Nephron (organoid): ENCODE results near the gene LRRC4C.

Experiments
- H3K27ac Mint-ChIP-seq, 3 experiments: 2 replicates each; pipeline ENCODE4 v1.8.0; 2020; ENCODE audit warnings: mixed read lengths in 3 of 3, mild to moderate bottlenecking in 2 of 3, moderate library complexity in 1 of 3
- H3K27me3 Mint-ChIP-seq: 2 replicates; pipeline ENCODE4 v1.8.0; 2021; ENCODE audit warnings: low read depth, mild to moderate bottlenecking, moderate library complexity, mixed read lengths
- H3K36me3 Mint-ChIP-seq: 2 replicates; pipeline ENCODE4 v1.8.0; 2020; ENCODE audit warnings: low read depth, mixed read lengths
- H3K4me1 Mint-ChIP-seq: 2 replicates; pipeline ENCODE4 v1.8.0; 2020; ENCODE audit warnings: mixed read lengths
- H3K4me3 Mint-ChIP-seq, 3 experiments: 2 replicates each; pipeline ENCODE4 v1.8.0; 2020; ENCODE audit warnings: mild to moderate bottlenecking in 3 of 3, mixed read lengths in 3 of 3, moderate library complexity in 2 of 3
- H3K9me3 Mint-ChIP-seq: 2 replicates; pipeline ENCODE4 v1.8.0; 2020; ENCODE audit warnings: mixed read lengths
- CTCF ChIP-seq, 3 experiments: fragments of 200-600 bp; sonication (generic); IDR thresholded peaks; one replicate each; pipeline ENCODE4 v1.5.0; 2021; ENCODE audit warnings: antibody characterized with exemption in 3 of 3; ENCODE audit not compliant: unreplicated experiment in 3 of 3

The LRRC4C gene

GRCh38 chr11:40754297-40754696 lies 705.2 kb downstream of the LRRC4C start:
- Mint-ChIP-seq H3K4me1 (no peaks in the 10 kb centered on the region), H3K4me3 (no peak overlapping the region), H3K27me3 (no peaks in the 10 kb centered on the region), H3K9me3 (peaks cover 3% of the 10 kb centered on the region), H3K36me3 (no peaks in the 10 kb centered on the region), H3K27ac (no peak overlapping the region)
- no peak for TF ChIP-seq CTCF (IDR thresholded peaks at IDR 0.05; ENCODE audit: unreplicated experiment in 3 of 3)

GRCh38 chr11:40746282-40746681 lies 713.2 kb downstream of the LRRC4C start:
- Mint-ChIP-seq H3K4me1 (no peaks in the 10 kb centered on the region), H3K27me3 (no peaks in the 10 kb centered on the region), H3K9me3 (peaks cover 13% of the 10 kb centered on the region), H3K27ac (no peak overlapping the region), H3K36me3 (no peaks in the 10 kb centered on the region), H3K4me3 (no peak overlapping the region)
- TF ChIP-seq CTCF (IDR thresholded peaks at IDR 0.05; ENCODE audit: unreplicated experiment in 3 of 3): no peak

GRCh38 chr11:40732132-40732531 lies 727.3 kb downstream of the LRRC4C start:
- H3K27me3 Mint-ChIP-seq: no peaks in the 10 kb centered on the region
- peak overlapping the region in 2 of 3 experiments; percentile 50 to 59 for H3K27ac Mint-ChIP-seq
- no peak overlapping the region for H3K4me3 Mint-ChIP-seq
- H3K4me1 Mint-ChIP-seq: peaks cover 7% of the 10 kb centered on the region
- H3K36me3 Mint-ChIP-seq: no peaks in the 10 kb centered on the region
- H3K9me3 Mint-ChIP-seq: peaks cover 19% of the 10 kb centered on the region
- TF ChIP-seq CTCF (IDR thresholded peaks at IDR 0.05; ENCODE audit: unreplicated experiment in 3 of 3): no peak

- no peak overlapping the region for H3K4me3 Mint-ChIP-seq
- H3K27ac Mint-ChIP-seq: no peak overlapping the region
- H3K27me3 Mint-ChIP-seq: no peaks in the 10 kb centered on the region
- H3K36me3 Mint-ChIP-seq: no peaks in the 10 kb centered on the region
- H3K9me3 Mint-ChIP-seq: peaks cover 12% of the 10 kb centered on the region
- TF ChIP-seq CTCF (IDR thresholded peaks at IDR 0.05; ENCODE audit: unreplicated experiment in 3 of 3): peak; percentile 50 to 78 (median 59)
- no peaks in the 10 kb centered on the region for H3K4me1 Mint-ChIP-seq
Observed at GRCh38 chr11:40722179-40722795, 737.2 kb downstream of the LRRC4C start.

GRCh38 chr11:40716344-40717130 lies 742.9 kb downstream of the LRRC4C start:
- H3K9me3 Mint-ChIP-seq: no peaks in the 10 kb centered on the region
- H3K27ac Mint-ChIP-seq: peak overlapping the region in 1 of 3 experiments; percentile 10
- TF ChIP-seq CTCF (IDR thresholded peaks at IDR 0.05; ENCODE audit: unreplicated experiment in 3 of 3): no peak

More at GRCh38 chr11:40716344-40717130, 742.9 kb downstream of the LRRC4C start:
- H3K4me1 Mint-ChIP-seq: peaks cover 4% of the 10 kb centered on the region
- no peak overlapping the region for H3K4me3 Mint-ChIP-seq
- H3K36me3 Mint-ChIP-seq: no peaks in the 10 kb centered on the region
- H3K27me3 Mint-ChIP-seq: no peaks in the 10 kb centered on the region
